SK-N-SH treated with all-trans-retinoic acid at 6 μM for 48 hours (cell line): ENCODE results near the gene PIEZO1.

Source experiments
- BACH2 ChIP-seq: fragments of 250-450 bp; sonication (Bioruptor Pico); IDR thresholded peaks from 2 replicates; pipeline ENCODE4 v1.9.0; 2021; ENCODE audit warnings: mild to moderate bottlenecking, borderline replicate concordance
- CREB5 ChIP-seq: fragments of 250-450 bp; sonication (Bioruptor Pico); IDR thresholded peaks from 2 replicates; pipeline ENCODE4 v1.5.1; 2020; ENCODE audit warnings: low read depth, mild to moderate bottlenecking, moderate library complexity
- OSR1 ChIP-seq: fragments of 250-450 bp; sonication (Bioruptor Pico); IDR thresholded peaks from 2 replicates; pipeline ENCODE4 v1.8.0; 2022; ENCODE audit warnings: moderate library complexity, mild to moderate bottlenecking, inconsistent platforms
- PPARA ChIP-seq: fragments of 250-450 bp; sonication (Bioruptor Pico); IDR thresholded peaks from 2 replicates; pipeline ENCODE4 v1.5.0; 2020; ENCODE audit warnings: mild to moderate bottlenecking, borderline replicate concordance
- RARB ChIP-seq: fragments of 250-450 bp; sonication (Bioruptor Pico); IDR thresholded peaks from 2 replicates; pipeline ENCODE4 v1.8.0; 2021; ENCODE audit warnings: mild to moderate bottlenecking, moderate library complexity
- SNAI2 ChIP-seq: fragments of 250-450 bp; sonication (Bioruptor Pico); IDR thresholded peaks from 2 replicates; pipeline ENCODE4 v1.5.0; 2020; ENCODE audit warnings: mild to moderate bottlenecking, moderate library complexity
- TCF4 ChIP-seq: fragments of 250-450 bp; sonication (Bioruptor Pico); IDR thresholded peaks from 2 replicates; pipeline ENCODE4 v1.8.0; 2021; ENCODE audit warnings: mild to moderate bottlenecking, moderate library complexity, borderline replicate concordance
- ZC3H10 ChIP-seq: fragments of 250-450 bp; sonication (Bioruptor Pico); IDR thresholded peaks from 2 replicates; pipeline ENCODE4 v1.5.1; 2021; ENCODE audit warnings: mild to moderate bottlenecking, moderate library complexity
- ZFP3 ChIP-seq: fragments of 250-450 bp; sonication (Bioruptor Pico); IDR thresholded peaks from 2 replicates; pipeline ENCODE4 v1.5.0; 2020; ENCODE audit warnings: mild to moderate bottlenecking, moderate library complexity
- ZFP30 ChIP-seq: fragments of 450-650 bp; formaldehyde crosslinking; IDR thresholded peaks from 2 replicates; pipeline ENCODE4 v1.5.0; 2022; ENCODE audit warnings: mild to moderate bottlenecking, moderate library complexity
- ZNF565 ChIP-seq: fragments of 450-650 bp; formaldehyde crosslinking; conservative IDR thresholded peaks from 2 replicates; pipeline ENCODE4 v1.5.0; 2020; ENCODE audit warnings: low read depth, mild to moderate bottlenecking, moderate library complexity
- ZNF70 ChIP-seq: fragments of 450-650 bp; formaldehyde crosslinking; IDR thresholded peaks from 2 replicates; pipeline ENCODE4 v1.5.0; 2020; ENCODE audit warnings: mild to moderate bottlenecking, moderate library complexity

- TF ChIP-seq ZC3H10 (CRISPR knock-in tag): no peak
- TF ChIP-seq TCF4 (CRISPR knock-in tag): no peak
- TF ChIP-seq OSR1 (CRISPR knock-in tag): no peak
- no peak for TF ChIP-seq SNAI2 (CRISPR knock-in tag)
- TF ChIP-seq ZFP3 (CRISPR knock-in tag): no peak
- no peak for TF ChIP-seq RARB
- TF ChIP-seq ZFP30 (CRISPR knock-in tag): no peak
- no peak for TF ChIP-seq BACH2
- no peak for TF ChIP-seq PPARA (CRISPR knock-in tag)
- TF ChIP-seq ZNF565: no peak
- TF ChIP-seq ZNF70 (CRISPR knock-in tag): no peak
- no peak for TF ChIP-seq CREB5 (CRISPR knock-in tag)
Measured at GRCh38 chr16:88809068-88809675, 24.2 kb upstream of the PIEZO1 start.
